Fibroblast of lung (primary cell): ENCODE results near the gene WWOX.

Experiments
- EZH2 ChIP-seq: IDR thresholded peaks from 2 replicates; pipeline ENCODE4 v1.5.1; 2012; ENCODE audit warnings: low read length, control low read depth, mild to moderate bottlenecking; ENCODE audit errors: missing control alignments
- TF ChIP-seq, protein P1 (sequence below), 2 donors: IDR thresholded peaks in 1 of 2; conservative IDR thresholded peaks in 1 of 2; 1 replicate in 1 of 2; 2 replicates in 1 of 2; pipeline ENCODE4 v1.5.1; 2011 to 2012; ENCODE audit warnings: low read length in 2 of 2, control low read depth in 1 of 2, inconsistent platforms in 1 of 2, low read depth in 1 of 2, mild to moderate bottlenecking in 1 of 2

GRCh38 chr16:78669994-78670393 is 570.5 kb downstream of the WWOX start:
- TF ChIP-seq, protein P1, sequence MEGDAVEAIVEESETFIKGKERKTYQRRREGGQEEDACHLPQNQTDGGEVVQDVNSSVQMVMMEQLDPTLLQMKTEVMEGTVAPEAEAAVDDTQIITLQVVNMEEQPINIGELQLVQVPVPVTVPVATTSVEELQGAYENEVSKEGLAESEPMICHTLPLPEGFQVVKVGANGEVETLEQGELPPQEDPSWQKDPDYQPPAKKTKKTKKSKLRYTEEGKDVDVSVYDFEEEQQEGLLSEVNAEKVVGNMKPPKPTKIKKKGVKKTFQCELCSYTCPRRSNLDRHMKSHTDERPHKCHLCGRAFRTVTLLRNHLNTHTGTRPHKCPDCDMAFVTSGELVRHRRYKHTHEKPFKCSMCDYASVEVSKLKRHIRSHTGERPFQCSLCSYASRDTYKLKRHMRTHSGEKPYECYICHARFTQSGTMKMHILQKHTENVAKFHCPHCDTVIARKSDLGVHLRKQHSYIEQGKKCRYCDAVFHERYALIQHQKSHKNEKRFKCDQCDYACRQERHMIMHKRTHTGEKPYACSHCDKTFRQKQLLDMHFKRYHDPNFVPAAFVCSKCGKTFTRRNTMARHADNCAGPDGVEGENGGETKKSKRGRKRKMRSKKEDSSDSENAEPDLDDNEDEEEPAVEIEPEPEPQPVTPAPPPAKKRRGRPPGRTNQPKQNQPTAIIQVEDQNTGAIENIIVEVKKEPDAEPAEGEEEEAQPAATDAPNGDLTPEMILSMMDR (conservative IDR thresholded peaks at IDR 0.05 in 1 of 2, IDR thresholded peaks at IDR 0.05 in 1 of 2; ENCODE audit: low read depth in 1 of 2, low read length in 2 of 2), result no peak
- TF ChIP-seq EZH2, result no peak
